Epithelial cell of esophagus (primary cell): ENCODE measurements around the gene TMEM18.

ENCODE experiments used
- DNase-seq: peaks from one replicate; pipeline ENCODE4 v3.0.0; 2010; ENCODE audit warnings: low read depth
- H3K4me3 ChIP-seq: 2 replicates; pipeline ENCODE4 v1.5.1; 2011; ENCODE audit warnings: mild to moderate bottlenecking, low read length, control low read depth
- CTCF ChIP-seq: IDR thresholded peaks from 2 replicates; pipeline ENCODE4 v1.5.1; 2011; ENCODE audit warnings: low read depth, mild to moderate bottlenecking, low read length, control low read depth, inconsistent platforms; ENCODE audit not compliant: insufficient read depth; ENCODE audit errors: missing control alignments

Gene TMEM18

GRCh38 chr2:677056-677958, at the start of gene TMEM18:
Gene TMEM18 (minus strand): TSS chr2:677406. CDS start chr2:677345, 61 bp downstream.
- peak; percentile 17 for TF ChIP-seq CTCF

DNA sequence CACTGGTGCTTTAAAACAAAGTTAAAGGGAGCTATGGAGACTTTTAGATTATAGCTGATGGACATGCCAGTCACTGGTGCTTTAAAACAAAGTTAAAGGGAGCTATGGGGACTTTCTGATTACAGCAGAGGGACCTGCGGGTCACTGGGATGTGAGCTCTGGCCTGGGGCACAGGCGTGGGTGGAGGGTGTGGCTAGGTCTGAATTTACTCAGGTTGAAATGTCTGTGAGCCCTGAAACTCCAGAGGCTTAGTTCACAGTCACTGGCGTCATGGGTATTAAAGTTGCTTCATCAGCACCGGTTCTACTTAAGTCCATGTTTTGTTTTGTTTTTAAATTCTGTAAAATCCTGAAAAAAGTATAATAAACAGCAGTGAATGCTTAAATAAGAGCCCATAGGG, 49.0 kb upstream of the TMEM18 start:
- TF ChIP-seq CTCF: no peak
- no peak overlapping the region for H3K4me3 ChIP-seq
- DNase-seq: peak; percentile 8

More at GRCh38 chr2:677056-677958, at the start of gene TMEM18:
- peak; percentile 99 for DNase-seq
- H3K4me3 ChIP-seq: peak within 1 kb of the TSS; percentile 93

DNA sequence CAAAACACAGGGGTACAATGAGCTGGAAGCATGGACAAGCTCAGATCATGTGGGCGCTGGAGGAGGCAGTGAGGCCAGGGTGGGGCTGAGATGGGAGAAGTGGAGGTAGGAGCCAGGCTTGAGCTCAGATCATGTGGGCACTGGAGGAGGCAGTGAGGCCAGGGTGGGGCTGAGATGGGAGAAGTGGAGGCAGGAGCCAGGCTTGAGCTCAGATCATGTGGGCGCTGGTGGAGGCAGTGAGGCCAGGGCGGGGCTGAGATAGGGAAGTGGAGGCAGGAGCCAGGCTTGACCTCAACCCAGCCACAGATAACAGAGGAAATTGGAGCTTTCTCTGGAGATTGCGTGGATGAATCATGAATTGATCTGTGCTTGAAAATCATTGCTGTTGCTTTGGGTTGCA, 48.3 kb upstream of the TMEM18 start:
- no peak for TF ChIP-seq CTCF
- H3K4me3 ChIP-seq: no peak overlapping the region
- DNase-seq: no peak

DNA sequence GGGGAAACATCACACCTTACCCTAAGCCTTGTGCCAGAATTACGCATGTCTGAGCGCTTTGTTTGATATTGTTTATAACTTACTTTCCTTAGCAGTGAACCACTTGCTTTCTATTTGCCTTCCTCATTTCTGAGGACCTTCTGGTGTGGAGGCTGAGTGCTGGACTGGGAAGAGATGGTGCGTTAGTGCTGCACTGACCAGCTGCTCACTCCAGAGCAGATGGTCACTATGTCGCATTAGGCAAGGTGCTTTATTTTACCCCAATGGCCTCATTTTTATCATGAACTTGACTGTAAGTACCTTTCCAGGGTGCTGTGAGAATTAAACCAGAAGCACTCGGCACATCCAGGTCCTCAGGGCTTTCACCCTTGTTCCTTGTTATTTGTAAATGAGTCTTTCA, 46.6 kb upstream of the TMEM18 start:
- no peak for DNase-seq
- H3K4me3 ChIP-seq: no peak overlapping the region
- TF ChIP-seq CTCF: no peak

GRCh38 chr2:720842-721241, 43.6 kb upstream of the TMEM18 start:
- no peak overlapping the region for H3K4me3 ChIP-seq
- TF ChIP-seq CTCF: no peak
- DNase-seq: no peak

DNA sequence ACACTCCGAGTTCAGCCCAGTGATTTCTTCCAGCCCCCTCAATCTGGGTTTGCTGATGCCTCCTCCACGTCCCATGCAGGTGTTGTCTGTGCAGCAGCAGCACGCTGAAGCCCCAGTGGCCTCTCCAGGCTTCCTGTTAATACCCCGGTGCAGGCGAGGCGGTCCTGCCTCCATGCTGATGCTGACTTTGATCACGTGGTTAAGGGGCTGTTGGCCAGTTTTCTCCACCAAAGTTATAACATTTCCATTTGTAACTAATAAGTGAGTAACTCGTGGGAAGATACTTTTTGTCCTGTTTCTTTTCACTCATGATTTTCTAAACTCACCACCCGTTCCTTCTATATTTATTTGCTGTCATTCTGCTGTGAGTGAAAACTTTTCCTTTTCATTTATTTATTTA, 42.5 kb upstream of the TMEM18 start:
- DNase-seq: no peak
- H3K4me3 ChIP-seq: no peak overlapping the region
- TF ChIP-seq CTCF: no peak

- no peak for TF ChIP-seq CTCF
- no peak for DNase-seq
Observed at GRCh38 chr2:719191-719590, 42.0 kb upstream of the TMEM18 start.

More at GRCh38 chr2:719191-719590, 42.0 kb upstream of the TMEM18 start:
- H3K4me3 ChIP-seq: no peak overlapping the region
